GM12878 (cell line): ENCODE data around the gene CACNA2D4. TPM values are rescaled to one million over a fixed set of nuclear protein-coding genes. Genes with fewer than 3 reads are reported as not detected.

Experiments
- ATAC-seq: fragments of 200-7000 bp; cut with Tn5 transposase; 3 replicates; pipeline ENCODE4 v1.9.1; 2020; ENCODE audit warnings: mild to moderate bottlenecking, moderate library complexity
- BruUV-seq: library from RNA; stranded (reverse); fragments of 400-500 nt; replicated peaks from 2 replicates; lab custom pipeline; 2021; lab: Mats Ljungman, UMichigan
- CTCF ChIA-PET: fragments of 300-600 bp; sonication (Branson Sonifier 250); formaldehyde crosslinking; extraction: SDS; loops from one replicate; lab custom pipeline; 2021; ENCODE audit warnings: inconsistent platforms; lab: Yijun Ruan, JAX
- POLR2A ChIA-PET: fragments of 350-600 bp; formaldehyde crosslinking; extraction: SDS; loops from one replicate; lab custom pipeline; 2021; ENCODE audit warnings: inconsistent platforms; lab: Charles Lee
- RAD21 ChIA-PET: fragments of 300-600 bp; sonication (Branson Sonifier 250); formaldehyde crosslinking; loops from one replicate; lab custom pipeline; 2023; ENCODE audit warnings: antibody characterized with exemption; ENCODE audit not compliant: unreplicated experiment; lab: Charles Lee
- SMC1A ChIA-PET: fragments of 300-600 bp; sonication (Branson Sonifier 250); formaldehyde crosslinking; loops from one replicate; lab custom pipeline; 2023; ENCODE audit not compliant: unreplicated experiment, uncharacterized antibody; lab: Charles Lee
- DNase-seq: peaks from one replicate; pipeline ENCODE4 v3.0.0-alpha.2; 2011; ENCODE audit warnings: low read depth, low spot score
- FAIRE-seq: peaks from 3 replicates; lab custom pipeline; 2011; peaks lifted over from hg19 to GRCh38; lab: Jason Lieb, UNC
- H2AFZ ChIP-seq: 2 replicates; pipeline ENCODE4 v1.6.0; 2011; ENCODE audit warnings: low read depth, low read length, control low read depth; ENCODE audit not compliant: control insufficient read depth
- H3K27ac ChIP-seq: 2 replicates; pipeline ENCODE4 v1.5.1; 2011; ENCODE audit warnings: control low read depth; ENCODE audit not compliant: control insufficient read depth, insufficient read depth
- H3K27me3 ChIP-seq, 2 experiments: replicated peaks in 1 of 2; 2 replicates each; pipeline versions ENCODE4 v1.6.0 to v1.6.1; 2011; ENCODE audit warnings: low read length in 1 of 2; ENCODE audit not compliant: control insufficient read depth in 2 of 2, insufficient read depth in 2 of 2
- H3K36me3 ChIP-seq, 2 experiments: 2 replicates each; pipeline ENCODE4 v1.5.1; 2011; ENCODE audit warnings: low read length in 1 of 2; ENCODE audit not compliant: control insufficient read depth in 2 of 2, insufficient read depth in 2 of 2
- H3K4me1 ChIP-seq: 2 replicates; pipeline ENCODE4 v1.6.1; 2011; ENCODE audit warnings: mild to moderate bottlenecking, low read length, moderate library complexity, mixed read lengths; ENCODE audit not compliant: control insufficient read depth, insufficient read depth
- H3K4me2 ChIP-seq: 2 replicates; pipeline ENCODE4 v1.6.0; 2011; ENCODE audit warnings: control low read depth; ENCODE audit not compliant: control insufficient read depth, insufficient read depth
- H3K4me3 ChIP-seq: fragments of 200-600 bp; sonication (generic); 2 replicates; pipeline ENCODE4 v1.5.1; 2016
- H3K79me2 ChIP-seq: 2 replicates; pipeline ENCODE4 v1.6.0; 2011; ENCODE audit warnings: low read length; ENCODE audit not compliant: control insufficient read depth, insufficient read depth
- H3K9ac ChIP-seq: 2 replicates; pipeline ENCODE4 v1.8.0; 2011; ENCODE audit warnings: low read length, control low read depth, mixed read lengths; ENCODE audit not compliant: control insufficient read depth, insufficient read depth
- H3K9me3 ChIP-seq: replicated peaks from 3 replicates; pipeline ENCODE4 v1.5.1; 2011; ENCODE audit warnings: mild to moderate bottlenecking, low read length; ENCODE audit not compliant: control insufficient read depth, insufficient read depth
- H4K20me1 ChIP-seq: 2 replicates; pipeline ENCODE4 v1.6.0; 2011; ENCODE audit not compliant: control insufficient read depth, insufficient read depth
- SUPT20H ChIP-seq: IDR thresholded peaks from 2 replicates; pipeline ENCODE4 v1.6.1; 2011; ENCODE audit warnings: low read depth, mild to moderate bottlenecking, low read length, moderate library complexity, borderline replicate concordance; ENCODE audit not compliant: control insufficient read depth
- TARDBP ChIP-seq: IDR thresholded peaks from 2 replicates; pipeline ENCODE4 v1.6.1; 2016; ENCODE audit warnings: borderline replicate concordance
- WGBS: methylation state at CpG from one replicate; pipeline ENCODE4 v1.1.6; 2016; ENCODE audit warnings: low lambda C conversion rate; ENCODE audit not compliant: insufficient replicate concordance, insufficient coverage; ENCODE audit errors: missing lambda C conversion rate; 5-methylcytosine and 5-hydroxymethylcytosine counted together
- in situ Hi-C: fragments of 300-500 bp; cut with MboI; formaldehyde crosslinking; loops from 9 replicates; pipeline ENCODE4 v1.14.3; 2018; ENCODE audit warnings: mixed read lengths
- intact Hi-C: fragments of 100-400 bp; cut with micrococcal nuclease; formaldehyde crosslinking; loops from one replicate; pipeline ENCODE4 v1.14.2; 2022; ENCODE audit not compliant: unreplicated experiment
- polyA plus RNA-seq, 11 experiments: library from polyadenylated mRNA; depleted of rRNA in 4 of 11; unstranded in 6 of 11; stranded (reverse) in 5 of 11; fragments of >200 nt; fragmentation: Nextera tagmentation in 4 of 11; fragmentation: Illumina TruSeq in 1 of 11; extraction: Ambion mirVana in 4 of 11; extraction: Trizol in 1 of 11; gene quantifications; 1 replicate in 1 of 11; 2 replicates in 10 of 11; pipeline versions ENCODE4 v1.2.1 to v1.2.3, GENCODE V29; 2011 to 2016; ENCODE audit warnings: inconsistent platforms in 2 of 11, missing spikeins in 2 of 11, low read depth in 1 of 11
- total RNA-seq, 4 experiments: library from RNA; depleted of rRNA in 3 of 4; stranded (reverse); fragments of >200 nt in 3 of 4; fragmentation: Illumina TruSeq in 1 of 4; extraction: Trizol in 1 of 4; gene quantifications; 2 replicates each; pipeline versions ENCODE4 v1.2.1 to v1.2.3, GENCODE V29; 2013 to 2021
- TF ChIP-seq, protein P1 (sequence below): fragments of 450-650 bp; IDR thresholded peaks from 2 replicates; pipeline ENCODE4 v1.6.1; 2017; ENCODE audit warnings: low read depth, mild to moderate bottlenecking, moderate library complexity
- TF ChIP-seq, protein P2 (sequence below): IDR thresholded peaks from 2 replicates; pipeline ENCODE4 v1.6.1; 2011; ENCODE audit warnings: borderline replicate concordance, low read depth, mild to moderate bottlenecking, moderate library complexity, low read length; ENCODE audit not compliant: insufficient read depth, poor library complexity, severe bottlenecking

Gene CACNA2D4
- total and polyA plus RNA-seq, 10 of the 15 experiments (the other 5 are each of a cell fraction or from before 2014, with no cell fraction given), result 0.03 to 1.0 (median 0.65) TPM

DNA sequence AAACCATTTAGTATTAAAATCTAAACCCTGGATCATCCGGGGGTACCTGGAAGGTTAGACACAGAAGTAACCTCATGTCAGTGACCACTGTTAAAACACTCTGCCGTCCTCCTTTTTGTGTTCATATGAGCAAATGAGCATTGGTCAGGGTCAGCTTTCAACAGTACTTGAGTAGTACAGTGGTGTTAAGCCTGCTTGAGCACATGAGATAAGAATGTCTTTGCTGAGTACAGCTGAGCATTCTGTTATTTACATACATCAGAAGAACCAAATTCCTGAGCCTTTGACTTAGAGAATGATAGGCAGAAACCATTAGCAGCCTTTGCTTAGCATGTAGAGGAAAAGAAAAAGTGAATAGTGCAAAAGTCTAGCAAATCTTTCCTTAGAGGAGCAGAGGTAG, 136.7 kb downstream of the CACNA2D4 start (continued):
- TF ChIP-seq, protein P1, sequence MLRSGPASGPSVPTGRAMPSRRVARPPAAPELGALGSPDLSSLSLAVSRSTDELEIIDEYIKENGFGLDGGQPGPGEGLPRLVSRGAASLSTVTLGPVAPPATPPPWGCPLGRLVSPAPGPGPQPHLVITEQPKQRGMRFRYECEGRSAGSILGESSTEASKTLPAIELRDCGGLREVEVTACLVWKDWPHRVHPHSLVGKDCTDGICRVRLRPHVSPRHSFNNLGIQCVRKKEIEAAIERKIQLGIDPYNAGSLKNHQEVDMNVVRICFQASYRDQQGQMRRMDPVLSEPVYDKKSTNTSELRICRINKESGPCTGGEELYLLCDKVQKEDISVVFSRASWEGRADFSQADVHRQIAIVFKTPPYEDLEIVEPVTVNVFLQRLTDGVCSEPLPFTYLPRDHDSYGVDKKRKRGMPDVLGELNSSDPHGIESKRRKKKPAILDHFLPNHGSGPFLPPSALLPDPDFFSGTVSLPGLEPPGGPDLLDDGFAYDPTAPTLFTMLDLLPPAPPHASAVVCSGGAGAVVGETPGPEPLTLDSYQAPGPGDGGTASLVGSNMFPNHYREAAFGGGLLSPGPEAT, result no peak

DNA sequence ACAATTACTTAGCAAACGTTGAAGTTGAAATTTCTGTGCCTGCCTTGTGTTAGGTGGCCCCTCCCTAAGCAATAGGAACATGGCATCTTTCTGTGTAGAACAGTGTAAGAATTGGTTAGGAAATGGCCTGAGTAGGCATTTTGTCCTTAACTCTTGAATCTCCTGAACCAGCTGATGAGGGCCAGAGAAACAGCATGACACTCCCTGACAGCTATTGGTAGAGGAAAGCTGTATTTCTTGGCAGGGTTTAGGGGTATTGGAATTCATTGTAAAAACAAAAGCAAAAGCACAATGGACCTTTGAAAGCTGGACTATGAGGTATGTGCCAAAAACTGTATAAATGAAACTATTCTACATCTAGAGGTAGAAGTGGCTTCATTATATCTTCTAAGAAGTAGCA, 138.7 kb downstream of the CACNA2D4 start:
- H3K4me3 ChIP-seq, result no peak overlapping the region
- no TSS peak for BruUV-seq
- no peak for DNase-seq
- H3K9ac ChIP-seq, result no peak overlapping the region
- H3K4me2 ChIP-seq, result no peak overlapping the region
- peaks cover 2 to 16% of the 10 kb centered on the region in 2 experiments; a peak in 3 of 4 replicates for H3K36me3 ChIP-seq
- H2AFZ ChIP-seq, result no peak overlapping the region
- H3K27ac ChIP-seq, result no peak overlapping the region
- TF ChIP-seq TARDBP (no peak), SUPT20H (no peak)
- TF ChIP-seq, protein P2, sequence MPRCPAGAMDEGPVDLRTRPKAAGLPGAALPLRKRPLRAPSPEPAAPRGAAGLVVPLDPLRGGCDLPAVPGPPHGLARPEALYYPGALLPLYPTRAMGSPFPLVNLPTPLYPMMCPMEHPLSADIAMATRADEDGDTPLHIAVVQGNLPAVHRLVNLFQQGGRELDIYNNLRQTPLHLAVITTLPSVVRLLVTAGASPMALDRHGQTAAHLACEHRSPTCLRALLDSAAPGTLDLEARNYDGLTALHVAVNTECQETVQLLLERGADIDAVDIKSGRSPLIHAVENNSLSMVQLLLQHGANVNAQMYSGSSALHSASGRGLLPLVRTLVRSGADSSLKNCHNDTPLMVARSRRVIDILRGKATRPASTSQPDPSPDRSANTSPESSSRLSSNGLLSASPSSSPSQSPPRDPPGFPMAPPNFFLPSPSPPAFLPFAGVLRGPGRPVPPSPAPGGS, result no peak
- H3K27me3 ChIP-seq, result no peaks in the 10 kb centered on the region
- no peaks in the 10 kb centered on the region for H3K79me2 ChIP-seq
- POLR2A ChIA-PET, result no interaction called here
- in situ Hi-C loops (no loop called here), intact Hi-C loops (no loop called here)
- RAD21 ChIA-PET, result interaction anchor here (1.1 kb wide), 1 partner anchor 11 kb away, joined by 5 read pairs; no protein-coding TSS in a partner anchor
- H3K9me3 ChIP-seq, result no peaks in the 10 kb centered on the region
- SMC1A ChIA-PET, result interaction anchor here (1.6 kb wide), 1 partner anchor 11 kb away, joined by 7 read pairs; no protein-coding TSS in a partner anchor
- FAIRE-seq, result no peak
- H4K20me1 ChIP-seq, result no peaks in the 10 kb centered on the region; the same call in 1 of the 2 replicates
- 79% methylated on average over 1 of the region's 1 CpG for WGBS
- no peaks in the 10 kb centered on the region for H3K4me1 ChIP-seq
- CTCF ChIA-PET, result interaction anchor here (0.9 kb wide), 1 partner anchor 127 kb away, joined by 3 read pairs; no protein-coding TSS in a partner anchor
- ATAC-seq, result no peak; the same call in 2 of the 3 replicates
